ENCODE measurements around the gene ITPA.
"Not testable (repeated sequence)": the region's sequence is repeated elsewhere in the genome, so short reads cannot be mapped to it uniquely, and the experiment has no call there.

Gene ITPA

GRCh38 chr20:3173610-3174441 is 35.5 kb upstream of the ITPA start:
- DNase-seq (ENCODE audit: low spot score): peak; percentile 89

- DNase-seq (ENCODE audit: low spot score): no peak
Observed at GRCh38 chr20:3174442-3175261, 34.6 kb upstream of the ITPA start.

GRCh38 chr20:3175270-3175669 is 34.0 kb upstream of the ITPA start:
- no peak for DNase-seq (ENCODE audit: low spot score)

GRCh38 chr20:3177746-3178485 is 31.4 kb upstream of the ITPA start:
- DNase-seq (ENCODE audit: low spot score): no peak

GRCh38 chr20:3180319-3180718 is 29.0 kb upstream of the ITPA start:
- no peak for DNase-seq (ENCODE audit: low spot score)

- no peak for DNase-seq (ENCODE audit: low spot score)
Observed at GRCh38 chr20:3181270-3181669, 28.0 kb upstream of the ITPA start.

- DNase-seq (ENCODE audit: low spot score): not testable (repeated sequence)
Observed at GRCh38 chr20:3182429-3182828, 26.9 kb upstream of the ITPA start.

GRCh38 chr20:3183896-3184612 is 25.2 kb upstream of the ITPA start:
- DNase-seq (ENCODE audit: low spot score): no peak

- DNase-seq (ENCODE audit: low spot score): not testable (repeated sequence)
Observed at GRCh38 chr20:3187861-3188260, 21.4 kb upstream of the ITPA start.

GRCh38 chr20:3188823-3189413 is 20.4 kb upstream of the ITPA start:
- DNase-seq (ENCODE audit: low spot score): no peak

GRCh38 chr20:3189561-3190131 is 19.7 kb upstream of the ITPA start:
- DNase-seq (ENCODE audit: low spot score): no peak

- DNase-seq (ENCODE audit: low spot score): no peak
Observed at GRCh38 chr20:3190681-3191111, 18.6 kb upstream of the ITPA start.

- DNase-seq (ENCODE audit: low spot score): no peak
Observed at GRCh38 chr20:3192226-3193015, 16.9 kb upstream of the ITPA start.

- peak; percentile 85 for DNase-seq (ENCODE audit: low spot score)
Observed at GRCh38 chr20:3193806-3194616, 15.3 kb upstream of the ITPA start.

- DNase-seq (ENCODE audit: low spot score): no peak
Observed at GRCh38 chr20:3194617-3195280, 14.5 kb upstream of the ITPA start.

- no peak for DNase-seq (ENCODE audit: low spot score)
Observed at GRCh38 chr20:3195590-3196237, 13.6 kb upstream of the ITPA start.

GRCh38 chr20:3199206-3199605 is 10.1 kb upstream of the ITPA start:
- no peak for DNase-seq (ENCODE audit: low spot score)

All from putamen (tissue), 1 donor.